ENCODE data around the gene WWOX. TPM values are rescaled to one million over a fixed set of nuclear protein-coding genes. Genes with fewer than 3 reads are reported as not detected.

WWOX gene
- total RNA-seq, 1 experiment from 2014 or later = 15.6 TPM

DNA sequence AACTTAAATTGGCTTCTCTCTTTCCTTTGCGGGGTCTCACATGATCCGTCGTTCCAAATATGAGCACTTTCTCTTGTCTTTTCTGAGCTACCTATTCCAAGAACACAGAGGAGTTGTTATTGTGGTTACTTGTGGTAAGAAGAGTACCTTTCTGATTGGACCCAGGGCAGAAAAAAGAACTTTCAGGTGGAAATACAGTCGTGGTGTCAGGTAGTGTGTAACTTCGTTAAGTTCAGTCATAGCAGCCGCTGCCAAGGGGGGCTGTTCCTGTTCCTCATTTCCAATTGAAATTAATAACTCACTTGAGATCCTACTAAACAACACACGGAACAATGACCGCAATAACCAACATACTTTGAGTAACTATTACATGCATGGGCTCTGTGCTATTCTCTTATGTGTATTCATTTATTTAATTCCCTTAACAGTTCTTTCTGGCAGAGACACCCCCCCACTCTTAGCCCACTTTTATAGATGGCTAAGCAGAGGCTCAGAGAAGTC, 819.4 kb downstream of the WWOX start:
- TF ChIP-seq, protein P1, sequence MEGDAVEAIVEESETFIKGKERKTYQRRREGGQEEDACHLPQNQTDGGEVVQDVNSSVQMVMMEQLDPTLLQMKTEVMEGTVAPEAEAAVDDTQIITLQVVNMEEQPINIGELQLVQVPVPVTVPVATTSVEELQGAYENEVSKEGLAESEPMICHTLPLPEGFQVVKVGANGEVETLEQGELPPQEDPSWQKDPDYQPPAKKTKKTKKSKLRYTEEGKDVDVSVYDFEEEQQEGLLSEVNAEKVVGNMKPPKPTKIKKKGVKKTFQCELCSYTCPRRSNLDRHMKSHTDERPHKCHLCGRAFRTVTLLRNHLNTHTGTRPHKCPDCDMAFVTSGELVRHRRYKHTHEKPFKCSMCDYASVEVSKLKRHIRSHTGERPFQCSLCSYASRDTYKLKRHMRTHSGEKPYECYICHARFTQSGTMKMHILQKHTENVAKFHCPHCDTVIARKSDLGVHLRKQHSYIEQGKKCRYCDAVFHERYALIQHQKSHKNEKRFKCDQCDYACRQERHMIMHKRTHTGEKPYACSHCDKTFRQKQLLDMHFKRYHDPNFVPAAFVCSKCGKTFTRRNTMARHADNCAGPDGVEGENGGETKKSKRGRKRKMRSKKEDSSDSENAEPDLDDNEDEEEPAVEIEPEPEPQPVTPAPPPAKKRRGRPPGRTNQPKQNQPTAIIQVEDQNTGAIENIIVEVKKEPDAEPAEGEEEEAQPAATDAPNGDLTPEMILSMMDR (conservative IDR thresholded peaks at IDR 0.05) = no peak
- Histone ChIP-seq H3K27ac (ENCODE audit: insufficient read length, low read depth, low read length) (no peak overlapping the region), H3K9me3 (ENCODE audit: control insufficient read depth, low read depth, low read length) (peaks cover 27% of the 10 kb centered on the region), H3K4me1 (ENCODE audit: insufficient read depth, low read length) (peaks cover 3% of the 10 kb centered on the region; the same call in 1 of the 2 replicates), H2BK5ac (ENCODE audit: insufficient read length, low read length) (no peak overlapping the region), H3K56ac (ENCODE audit: insufficient read length, low read depth, low read length) (no peak overlapping the region), H4K5ac (ENCODE audit: insufficient read length, low read depth, low read length) (no peak overlapping the region), H3K23me2 (ENCODE audit: insufficient read length, low read depth, low read length, poor library complexity, severe bottlenecking) (no peaks in the 10 kb centered on the region), H3K18ac (ENCODE audit: insufficient read length, low read depth, low read length) (no peak overlapping the region), H3T11ph (ENCODE audit: low read length) (no peak overlapping the region), H3K4me2 (ENCODE audit: insufficient read depth, insufficient read length, low read length) (no peak overlapping the region), H2AFZ (ENCODE audit: low read length) (no peak overlapping the region), H3K4ac (ENCODE audit: low read depth, low read length) (no peak overlapping the region), H3K14ac (ENCODE audit: insufficient read depth, low read length) (no peak overlapping the region), H4K91ac (ENCODE audit: insufficient read length, low read depth, low read length) (no peak overlapping the region), H3K9ac (ENCODE audit: extremely low read depth, insufficient read length, low read length) (no peak overlapping the region), H3K27me3 (ENCODE audit: insufficient read depth, low read length) (no peaks in the 10 kb centered on the region), H2AK5ac (ENCODE audit: insufficient read length, low read length) (no peak overlapping the region), H2BK12ac (ENCODE audit: insufficient read length, low read depth, low read length) (no peak overlapping the region), H4K8ac (replicated peaks; ENCODE audit: insufficient read length, low read depth, low read length) (no peak overlapping the region), H3K23ac (ENCODE audit: insufficient read length, low read depth, low read length) (no peak overlapping the region), H3K79me2 (ENCODE audit: insufficient read depth, low read length) (0 out of 2 replicates have a peak, but pooled peaks cover 2% of the 10 kb centered on the region), H2BK120ac (ENCODE audit: low read depth, low read length, poor library complexity, severe bottlenecking) (no peak overlapping the region), H2BK20ac (ENCODE audit: low read depth, low read length, poor library complexity, severe bottlenecking) (no peak overlapping the region), H4K20me1 (ENCODE audit: control insufficient read depth, insufficient read depth, insufficient read length) (no peaks in the 10 kb centered on the region), H3K79me1 (ENCODE audit: insufficient read depth, low read depth, low read length, poor library complexity, severe bottlenecking) (no peaks in the 10 kb centered on the region), H2BK15ac (ENCODE audit: low read depth, low read length) (no peak overlapping the region)
- Mint-ChIP-seq H3K9me3 (peaks cover 34 to 40% of the 10 kb centered on the region in 2 experiments), H3K4me3 (no peak overlapping the region), H3K4me1 (peaks cover 12 to 15% of the 10 kb centered on the region in 2 experiments; a peak in 3 of 4 replicates), H3K27me3 (ENCODE audit: low read depth) (no peaks in the 10 kb centered on the region), H3K36me3 (ENCODE audit: insufficient read depth in 1 of 3, low read depth in 3 of 3) (peaks cover 18 to 29% (median 23%) of the 10 kb centered on the region in 3 experiments), H3K27ac (no peak overlapping the region; a peak in 1 of 7 replicates)
- WGBS (ENCODE audit: extremely low coverage, insufficient read length, low lambda C conversion rate) = no CpG with 5 or more reads among the region's 8 CpGs
- DNase-seq = no peak
